IPS DF 6.9 (cell line): ENCODE measurements around the gene RERE.

ENCODE experiments used
- DNase-seq: peaks from one replicate; pipeline ENCODE4 v3.0.0-alpha.2; 2013; ENCODE audit warnings: low read depth, low spot score
- H3K27ac ChIP-seq: one replicate; pipeline ENCODE4 v1.5.1; 2013; ENCODE audit warnings: low read length, control low read depth
- H3K27me3 ChIP-seq: 2 replicates; pipeline ENCODE4 v1.6.1; 2013; ENCODE audit warnings: mild to moderate bottlenecking, low read length; ENCODE audit not compliant: control insufficient read depth, insufficient read depth
- H3K36me3 ChIP-seq: 2 replicates; pipeline ENCODE4 v1.6.1; 2013; ENCODE audit warnings: low read length; ENCODE audit not compliant: control insufficient read depth, insufficient read depth
- H3K4me1 ChIP-seq: 2 replicates; pipeline ENCODE4 v1.6.1; 2013; ENCODE audit warnings: low read length; ENCODE audit not compliant: control insufficient read depth, insufficient read depth
- H3K4me3 ChIP-seq: 2 replicates; pipeline ENCODE4 v1.5.1; 2013; ENCODE audit warnings: mild to moderate bottlenecking, low read length
- H3K9me3 ChIP-seq: 2 replicates; pipeline ENCODE4 v1.6.1; 2013; ENCODE audit warnings: low read length, inconsistent platforms; ENCODE audit not compliant: control insufficient read depth, insufficient read depth
- WGBS: extraction: QIAGEN DNeasy Blood & Tissue Kit; methylation state at CpG from one replicate; pipeline ENCODE4 v1.1.7; 2013; ENCODE audit warnings: mixed read lengths, missing lambda C conversion rate; ENCODE audit not compliant: insufficient read length, insufficient coverage; 5-methylcytosine and 5-hydroxymethylcytosine counted together

Gene RERE

GRCh38 chr1:8461351-8462110, 355.9 kb downstream of the RERE start:
- no peak for DNase-seq
- WGBS = no CpG with 5 or more reads among the region's 5 CpGs
- H3K36me3 ChIP-seq = 0 out of 2 replicates have a peak, but pooled peaks cover 2% of the 10 kb centered on the region
- H3K27ac ChIP-seq = no peak overlapping the region
- H3K4me1 ChIP-seq = peaks cover 8% of the 10 kb centered on the region
- no peaks in the 10 kb centered on the region for H3K27me3 ChIP-seq
- H3K4me3 ChIP-seq = no peak overlapping the region
- H3K9me3 ChIP-seq = no peaks in the 10 kb centered on the region

GRCh38 chr1:8460784-8461183, 356.7 kb downstream of the RERE start:
- Histone ChIP-seq H3K4me3 (no peak overlapping the region), H3K27me3 (no peaks in the 10 kb centered on the region), H3K27ac (no peak overlapping the region), H3K4me1 (peaks cover 8% of the 10 kb centered on the region; the same call in 1 of the 2 replicates), H3K9me3 (no peaks in the 10 kb centered on the region), H3K36me3 (0 out of 2 replicates have a peak, but pooled peaks cover under 1% of the 10 kb centered on the region)
- WGBS = no CpG with 5 or more reads among the region's 5 CpGs
- DNase-seq = no peak

DNA sequence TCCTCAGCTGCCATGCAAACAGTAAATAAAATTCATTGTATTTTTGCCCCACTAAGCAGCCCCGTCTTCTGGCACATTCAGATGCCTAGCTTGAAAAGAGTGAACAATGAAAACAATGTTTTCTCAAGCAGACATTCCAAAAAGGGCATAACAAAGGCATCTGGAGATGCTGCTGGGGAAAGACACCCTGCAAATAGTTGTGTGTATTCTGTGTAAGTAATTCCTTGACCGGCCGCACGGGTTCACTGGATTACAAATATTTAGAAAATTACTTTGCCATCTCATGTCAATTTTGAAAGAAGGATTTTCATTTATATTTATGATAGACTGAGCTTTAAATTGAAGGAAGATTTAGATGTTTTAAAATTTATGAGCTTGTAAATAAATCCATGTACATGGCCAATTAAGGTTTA, 357.3 kb downstream of the RERE start:
- Histone ChIP-seq H3K4me3 (no peak overlapping the region), H3K36me3 (no peaks in the 10 kb centered on the region), H3K4me1 (peaks cover 8% of the 10 kb centered on the region; the same call in 1 of the 2 replicates), H3K27me3 (no peaks in the 10 kb centered on the region), H3K9me3 (no peaks in the 10 kb centered on the region), H3K27ac (no peak overlapping the region)
- DNase-seq = peak; percentile 45
- no CpG with 5 or more reads among the region's 4 CpGs for WGBS

DNA sequence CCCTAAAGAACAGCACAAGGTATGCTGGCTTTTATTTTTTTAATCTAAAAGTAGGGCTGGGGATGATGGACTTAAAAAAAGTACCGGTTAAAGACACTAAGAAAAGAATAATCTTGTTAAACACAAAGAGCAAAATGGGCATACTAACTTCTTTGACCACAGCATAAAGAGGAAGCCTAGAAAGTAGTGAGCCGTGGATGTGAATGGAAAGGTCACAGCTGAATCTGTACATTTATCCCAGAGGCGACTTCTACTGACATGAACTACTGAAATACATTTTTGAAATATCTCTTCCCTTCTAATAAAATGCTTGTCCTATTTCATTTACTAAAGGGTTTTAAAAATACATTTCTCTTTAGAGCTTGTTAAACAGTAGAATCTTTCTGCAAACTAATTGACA, 358.8 kb downstream of the RERE start:
- no peak overlapping the region for H3K4me3 ChIP-seq
- H3K36me3 ChIP-seq = no peaks in the 10 kb centered on the region
- H3K4me1 ChIP-seq = peaks cover 4% of the 10 kb centered on the region; the same call in 1 of the 2 replicates
- no CpG with 5 or more reads among the region's 3 CpGs for WGBS
- no peak for DNase-seq
- no peak overlapping the region for H3K27ac ChIP-seq
- no peaks in the 10 kb centered on the region for H3K27me3 ChIP-seq
- no peaks in the 10 kb centered on the region for H3K9me3 ChIP-seq

DNA sequence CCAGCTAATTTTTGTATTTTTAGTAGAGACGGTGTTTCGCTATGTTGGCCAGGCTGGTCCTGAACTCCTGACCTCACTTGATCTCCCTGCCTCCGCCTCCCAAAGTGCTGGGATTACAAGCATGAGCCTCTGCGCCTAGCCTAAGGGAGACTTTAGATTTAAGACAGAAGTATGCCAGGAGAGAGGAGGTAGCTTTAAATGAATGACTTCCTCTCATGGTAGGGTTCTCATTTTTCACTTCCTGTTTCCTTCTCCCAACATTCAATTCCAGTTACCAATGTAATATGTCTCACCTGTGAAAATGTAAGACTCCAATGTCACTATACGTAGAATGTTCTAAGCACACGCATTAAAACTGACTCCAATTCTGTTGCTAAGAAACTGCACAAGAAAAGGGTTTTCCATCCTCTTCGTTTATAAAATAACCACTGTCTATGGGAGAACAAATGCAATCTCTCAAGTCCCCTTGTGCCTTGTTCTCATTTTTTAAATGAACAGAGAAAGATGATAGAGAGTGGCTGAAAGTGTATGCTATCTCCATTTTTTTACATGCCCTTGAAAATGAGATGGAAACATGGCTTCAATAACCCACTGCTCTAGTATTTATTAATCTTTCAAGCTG, 359.6 kb downstream of the RERE start:
- H3K27ac ChIP-seq = no peak overlapping the region
- H3K9me3 ChIP-seq = no peaks in the 10 kb centered on the region
- DNase-seq = no peak
- no CpG with 5 or more reads among the region's 7 CpGs for WGBS
- H3K27me3 ChIP-seq = no peaks in the 10 kb centered on the region
- H3K4me3 ChIP-seq = no peak overlapping the region
- no peaks in the 10 kb centered on the region for H3K36me3 ChIP-seq
- H3K4me1 ChIP-seq = peaks cover 3% of the 10 kb centered on the region; the same call in 1 of the 2 replicates

GRCh38 chr1:8456991-8457390, 360.4 kb downstream of the RERE start:
- H3K4me1 ChIP-seq = no peaks in the 10 kb centered on the region; the same call in 1 of the 2 replicates
- H3K9me3 ChIP-seq = no peaks in the 10 kb centered on the region
- no peak for DNase-seq
- H3K36me3 ChIP-seq = no peaks in the 10 kb centered on the region
- no CpG with 5 or more reads among the region's 1 CpG for WGBS
- no peaks in the 10 kb centered on the region for H3K27me3 ChIP-seq
- no peak overlapping the region for H3K27ac ChIP-seq
- H3K4me3 ChIP-seq = no peak overlapping the region

GRCh38 chr1:8456308-8456912, 361.0 kb downstream of the RERE start:
- no peaks in the 10 kb centered on the region for H3K36me3 ChIP-seq
- no peaks in the 10 kb centered on the region for H3K9me3 ChIP-seq
- H3K27me3 ChIP-seq = no peaks in the 10 kb centered on the region
- H3K4me1 ChIP-seq = no peaks in the 10 kb centered on the region; the same call in 1 of the 2 replicates
- H3K4me3 ChIP-seq = no peak overlapping the region
- WGBS = no CpG with 5 or more reads among the region's 4 CpGs
- DNase-seq = no peak
- no peak overlapping the region for H3K27ac ChIP-seq

- no peaks in the 10 kb centered on the region for H3K27me3 ChIP-seq
- no peaks in the 10 kb centered on the region for H3K4me1 ChIP-seq
- whole genome bisulfite sequencing = no CpG with 5 or more reads among the region's 7 CpGs
- no peaks in the 10 kb centered on the region for H3K36me3 ChIP-seq
- no peak for DNase-seq
- no peaks in the 10 kb centered on the region for H3K9me3 ChIP-seq
- H3K4me3 ChIP-seq = no peak overlapping the region
- H3K27ac ChIP-seq = no peak overlapping the region
Observed at GRCh38 chr1:8455700-8456307, 361.6 kb downstream of the RERE start.

DNA sequence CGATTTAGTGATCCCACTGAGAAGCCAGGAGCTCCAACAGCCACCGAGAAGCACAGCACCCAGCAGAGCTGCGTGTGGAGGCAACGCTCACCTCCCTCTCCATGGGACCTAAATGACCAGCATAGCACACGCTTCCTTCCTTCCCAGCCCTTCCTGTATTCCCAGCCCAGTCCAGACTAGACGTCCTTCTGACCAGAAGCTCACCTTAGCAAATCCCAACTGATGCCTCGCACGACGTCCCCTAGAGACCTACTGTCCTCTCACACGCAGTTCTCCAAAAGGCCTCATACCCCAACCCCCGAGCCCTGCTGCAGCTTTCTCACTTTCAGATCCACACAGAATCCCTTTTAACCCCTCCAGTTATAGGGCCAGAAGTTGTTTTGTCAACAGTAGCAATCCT, 367.1 kb downstream of the RERE start:
- Histone ChIP-seq H3K27me3 (no peaks in the 10 kb centered on the region), H3K9me3 (no peaks in the 10 kb centered on the region), H3K4me3 (no peak overlapping the region), H3K36me3 (peaks cover 4% of the 10 kb centered on the region), H3K27ac (no peak overlapping the region), H3K4me1 (peaks cover 2% of the 10 kb centered on the region; the same call in 1 of the 2 replicates)
- WGBS = no CpG with 5 or more reads among the region's 11 CpGs
- DNase-seq = no peak

DNA sequence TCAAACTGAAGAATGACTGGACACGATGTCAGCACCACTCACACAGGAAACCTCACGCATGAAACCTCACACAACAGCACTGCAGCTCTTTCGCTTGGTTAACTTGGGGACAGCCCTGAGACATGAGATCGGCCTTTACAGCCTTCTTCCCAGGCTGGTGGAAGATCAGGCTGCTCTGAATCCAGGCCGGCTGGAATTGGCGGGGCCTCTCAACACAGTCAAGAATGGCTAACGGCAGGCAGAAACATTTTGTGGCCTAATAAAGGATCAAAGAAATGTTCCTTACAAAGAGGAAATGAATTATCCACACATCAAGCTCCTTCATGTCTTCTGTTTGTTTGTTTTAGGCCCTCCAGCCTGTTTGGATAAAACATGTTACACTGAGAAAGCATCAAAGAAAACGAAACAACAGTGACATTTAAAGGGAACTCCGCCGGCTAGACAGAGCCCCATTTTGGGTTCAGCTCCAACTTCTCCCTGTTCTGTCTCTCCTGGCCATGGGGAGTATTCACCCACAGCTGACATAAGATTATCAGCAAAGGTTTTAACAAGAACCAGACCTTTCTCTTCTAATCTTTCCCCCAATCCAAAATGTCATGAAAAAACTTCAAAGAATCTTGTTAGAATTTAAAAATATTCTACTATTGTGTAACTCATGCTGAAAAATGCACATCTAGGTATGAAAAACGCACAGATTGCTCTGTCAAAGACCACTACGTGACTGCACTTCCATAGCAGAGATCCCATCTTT, 368.4 kb downstream of the RERE start:
- Histone ChIP-seq H3K27ac (no peak overlapping the region), H3K4me1 (peaks cover 4% of the 10 kb centered on the region; the same call in 1 of the 2 replicates), H3K27me3 (no peaks in the 10 kb centered on the region), H3K36me3 (peaks cover 4% of the 10 kb centered on the region), H3K9me3 (no peaks in the 10 kb centered on the region), H3K4me3 (no peak overlapping the region)
- no peak for DNase-seq
- no CpG with 5 or more reads among the region's 12 CpGs for WGBS
